ENCODE measurements around the gene AXDND1.

DNA sequence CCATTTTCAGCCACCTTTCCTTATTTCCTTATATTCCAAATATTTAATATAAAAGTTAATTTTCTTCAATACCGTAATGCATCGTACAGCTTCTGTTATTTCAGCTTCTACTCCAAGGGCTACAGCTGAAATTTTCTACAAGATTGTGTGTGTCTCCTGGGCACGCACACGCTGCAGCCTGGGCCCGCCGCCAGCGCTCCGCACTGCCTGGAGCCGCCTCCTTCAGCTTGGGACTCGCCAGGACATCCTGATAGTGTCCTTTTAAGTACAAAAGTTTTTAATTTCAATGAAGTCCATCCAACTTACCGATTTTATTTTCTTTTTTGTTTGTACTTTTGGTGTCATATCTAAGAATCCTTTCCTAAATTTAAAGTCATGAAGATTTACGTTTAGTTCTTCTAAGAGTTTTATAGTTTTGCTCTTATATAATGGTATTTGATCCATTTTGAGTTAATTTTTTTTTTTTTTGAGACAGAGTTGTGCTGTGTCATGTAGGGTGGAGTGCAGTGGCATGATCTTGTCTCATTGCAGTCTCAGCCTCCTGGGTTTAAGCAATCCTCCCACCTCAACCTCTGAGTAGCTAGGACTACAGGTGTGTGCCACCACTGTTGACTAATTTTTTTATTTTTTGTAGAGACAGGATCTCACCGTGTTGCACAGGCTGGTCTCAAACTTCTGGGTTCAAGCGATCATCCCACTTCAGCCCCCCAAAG is 82.8 kb downstream of the AXDND1 start:
- TF ChIP-seq, protein P1, sequence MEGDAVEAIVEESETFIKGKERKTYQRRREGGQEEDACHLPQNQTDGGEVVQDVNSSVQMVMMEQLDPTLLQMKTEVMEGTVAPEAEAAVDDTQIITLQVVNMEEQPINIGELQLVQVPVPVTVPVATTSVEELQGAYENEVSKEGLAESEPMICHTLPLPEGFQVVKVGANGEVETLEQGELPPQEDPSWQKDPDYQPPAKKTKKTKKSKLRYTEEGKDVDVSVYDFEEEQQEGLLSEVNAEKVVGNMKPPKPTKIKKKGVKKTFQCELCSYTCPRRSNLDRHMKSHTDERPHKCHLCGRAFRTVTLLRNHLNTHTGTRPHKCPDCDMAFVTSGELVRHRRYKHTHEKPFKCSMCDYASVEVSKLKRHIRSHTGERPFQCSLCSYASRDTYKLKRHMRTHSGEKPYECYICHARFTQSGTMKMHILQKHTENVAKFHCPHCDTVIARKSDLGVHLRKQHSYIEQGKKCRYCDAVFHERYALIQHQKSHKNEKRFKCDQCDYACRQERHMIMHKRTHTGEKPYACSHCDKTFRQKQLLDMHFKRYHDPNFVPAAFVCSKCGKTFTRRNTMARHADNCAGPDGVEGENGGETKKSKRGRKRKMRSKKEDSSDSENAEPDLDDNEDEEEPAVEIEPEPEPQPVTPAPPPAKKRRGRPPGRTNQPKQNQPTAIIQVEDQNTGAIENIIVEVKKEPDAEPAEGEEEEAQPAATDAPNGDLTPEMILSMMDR (optimal IDR thresholded peaks at IDR 0.05 in 1 of 3, IDR thresholded peaks at IDR 0.05 in 1 of 3, conservative IDR thresholded peaks at IDR 0.05 in 1 of 3; ENCODE audit: extremely low read depth in 1 of 3, insufficient read depth in 2 of 3, low read length in 3 of 3), result no peak
- no peak for TF ChIP-seq EZH2 (IDR thresholded peaks at IDR 0.05; ENCODE audit: low read length)

Data from keratinocyte (primary cell).